ENCODE results near the gene WDR45.
A peak's percentile ranks its signal among the peaks of the same experiment; 100 is the strongest.

WDR45 gene

DNA sequence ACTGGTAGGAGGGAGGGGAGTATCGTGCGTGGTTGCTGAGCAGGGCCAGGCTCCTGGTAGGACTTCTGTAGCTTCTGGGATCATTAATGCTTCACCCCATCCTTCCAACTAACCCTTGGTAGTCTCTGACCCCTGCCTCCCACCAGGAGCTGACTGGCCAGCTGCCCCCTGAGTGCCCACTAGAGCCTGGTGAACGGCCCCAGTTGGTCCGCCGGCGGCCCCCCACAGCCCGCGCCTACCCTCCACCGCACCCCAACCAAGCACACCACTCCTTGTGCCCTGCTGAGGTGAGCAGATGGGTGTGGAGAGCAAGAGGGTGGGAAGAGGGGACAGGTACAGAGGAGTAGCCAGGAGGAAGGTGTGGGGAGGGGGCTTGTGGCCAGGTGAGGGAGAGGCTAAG, 16.0 kb downstream of the WDR45 start:
- no peak overlapping the region for H3K4me3 ChIP-seq (ENCODE audit: low read depth, low read length)
- no peak for TF ChIP-seq CTCF (IDR thresholded peaks at IDR 0.05)
- H3K9me3 ChIP-seq (ENCODE audit: control insufficient read depth, low read length) = no peaks in the 10 kb centered on the region
- H3K4me2 ChIP-seq (ENCODE audit: low read length) = no peak overlapping the region
- H3K27me3 ChIP-seq (ENCODE audit: control insufficient read depth, insufficient read depth, low read length) = no peaks in the 10 kb centered on the region
- no peak overlapping the region for H3K9ac ChIP-seq
- no peaks in the 10 kb centered on the region for H3K4me1 ChIP-seq
- H3K27ac ChIP-seq = no peak overlapping the region
- H3K79me2 ChIP-seq = peaks cover 10% of the 10 kb centered on the region
- H2AFZ ChIP-seq = no peak overlapping the region
- H3K36me3 ChIP-seq (ENCODE audit: control insufficient read depth, insufficient read depth, low read length) = no peaks in the 10 kb centered on the region

DNA sequence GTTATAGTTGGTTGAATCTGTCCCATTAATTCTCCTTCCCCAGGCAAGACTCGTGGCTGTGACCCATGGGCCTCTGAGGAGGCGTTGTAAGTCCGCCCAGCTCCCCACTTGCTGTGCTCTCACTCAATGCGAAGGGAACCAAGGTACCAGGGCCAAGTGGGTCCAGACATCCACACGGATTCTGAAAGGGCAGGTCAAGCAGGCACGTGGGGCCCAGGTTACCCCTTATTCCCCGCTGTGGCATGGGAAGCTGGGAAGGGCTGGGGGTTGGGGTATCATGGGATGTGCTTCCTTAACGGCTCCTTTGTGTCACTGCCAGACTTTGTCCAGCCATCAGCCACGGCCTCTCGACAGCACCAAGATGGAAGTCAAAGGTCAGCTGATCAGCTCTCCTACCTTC, 17.8 kb downstream of the WDR45 start:
- H3K9ac ChIP-seq = no peak overlapping the region
- no peak overlapping the region for H3K4me3 ChIP-seq (ENCODE audit: low read depth, low read length)
- H3K79me2 ChIP-seq = peaks cover 10% of the 10 kb centered on the region
- no peaks in the 10 kb centered on the region for H3K27me3 ChIP-seq (ENCODE audit: control insufficient read depth, insufficient read depth, low read length)
- no peaks in the 10 kb centered on the region for H3K9me3 ChIP-seq (ENCODE audit: control insufficient read depth, low read length)
- no peak overlapping the region for H2AFZ ChIP-seq
- no peaks in the 10 kb centered on the region for H3K4me1 ChIP-seq
- H3K27ac ChIP-seq = no peak overlapping the region
- no peak for TF ChIP-seq CTCF (IDR thresholded peaks at IDR 0.05)
- H3K4me2 ChIP-seq (ENCODE audit: low read length) = no peak overlapping the region
- no peaks in the 10 kb centered on the region for H3K36me3 ChIP-seq (ENCODE audit: control insufficient read depth, insufficient read depth, low read length)

DNA sequence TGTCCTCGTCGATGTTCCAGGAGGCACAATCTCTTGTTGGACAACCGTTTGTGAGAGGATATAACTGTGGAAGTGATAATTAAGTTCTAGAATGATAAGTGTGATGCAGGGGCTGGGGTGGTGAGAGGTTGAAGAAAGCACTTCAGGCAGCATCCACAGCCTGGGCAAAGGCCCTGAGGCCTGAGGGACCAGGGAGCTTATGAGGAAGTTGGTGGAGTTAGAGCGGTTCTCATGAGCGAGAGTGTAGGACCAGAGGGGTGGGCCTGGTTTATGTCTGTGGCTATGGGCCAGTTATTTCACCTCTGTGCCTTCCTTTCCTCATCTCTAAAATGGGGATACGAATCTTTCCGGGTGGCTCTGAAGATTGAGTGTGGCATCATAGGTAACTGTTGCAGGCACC, 18.2 kb downstream of the WDR45 start:
- Histone ChIP-seq H2AFZ (no peak overlapping the region), H3K36me3 (ENCODE audit: control insufficient read depth, insufficient read depth, low read length) (no peaks in the 10 kb centered on the region), H3K9me3 (ENCODE audit: control insufficient read depth, low read length) (no peaks in the 10 kb centered on the region), H3K79me2 (peaks cover 10% of the 10 kb centered on the region), H3K27me3 (ENCODE audit: control insufficient read depth, insufficient read depth, low read length) (no peaks in the 10 kb centered on the region), H3K4me1 (no peaks in the 10 kb centered on the region), H3K4me3 (ENCODE audit: low read depth, low read length) (no peak overlapping the region), H3K27ac (no peak overlapping the region), H3K4me2 (ENCODE audit: low read length) (no peak overlapping the region), H3K9ac (no peak overlapping the region)
- TF ChIP-seq CTCF (IDR thresholded peaks at IDR 0.05) = no peak

DNA sequence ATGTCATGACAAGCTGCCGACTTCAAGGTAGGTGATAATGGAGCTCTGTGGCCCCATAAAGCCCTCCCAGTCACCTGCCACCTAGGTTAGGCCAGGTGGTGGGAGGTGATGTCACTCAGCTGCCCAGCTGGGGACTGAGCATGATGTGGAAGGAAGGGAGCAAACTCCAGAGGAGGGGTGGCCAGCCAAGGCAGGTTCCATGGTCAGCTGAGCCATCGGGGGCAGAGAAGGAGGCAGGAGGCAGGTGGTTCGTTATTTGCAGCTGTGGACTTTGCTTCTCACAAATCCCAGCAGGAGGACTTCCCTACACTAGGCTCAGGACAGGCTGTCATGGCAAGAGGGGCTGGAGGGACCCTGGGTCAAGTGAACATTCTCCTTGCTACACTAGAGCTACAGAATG, 18.8 kb downstream of the WDR45 start:
- Histone ChIP-seq H3K4me2 (ENCODE audit: low read length) (no peak overlapping the region), H3K9ac (no peak overlapping the region), H2AFZ (no peak overlapping the region), H3K27ac (no peak overlapping the region), H3K9me3 (ENCODE audit: control insufficient read depth, low read length) (no peaks in the 10 kb centered on the region), H3K79me2 (peaks cover 10% of the 10 kb centered on the region), H3K4me1 (no peaks in the 10 kb centered on the region), H3K36me3 (ENCODE audit: control insufficient read depth, insufficient read depth, low read length) (no peaks in the 10 kb centered on the region), H3K27me3 (ENCODE audit: control insufficient read depth, insufficient read depth, low read length) (no peaks in the 10 kb centered on the region), H3K4me3 (ENCODE audit: low read depth, low read length) (no peak overlapping the region)
- no peak for TF ChIP-seq CTCF (IDR thresholded peaks at IDR 0.05)

GRCh38 chrX:49059681-49060085, 20.0 kb downstream of the WDR45 start:
- Histone ChIP-seq H3K4me3 (ENCODE audit: low read depth, low read length) (peak overlapping the region; percentile 59), H2AFZ (no peak overlapping the region), H3K79me2 (peaks cover 10% of the 10 kb centered on the region), H3K4me1 (no peaks in the 10 kb centered on the region), H3K9me3 (ENCODE audit: control insufficient read depth, low read length) (no peaks in the 10 kb centered on the region), H3K9ac (no peak overlapping the region), H3K27ac (peak overlapping the region; percentile 78), H3K36me3 (ENCODE audit: control insufficient read depth, insufficient read depth, low read length) (no peaks in the 10 kb centered on the region), H3K4me2 (ENCODE audit: low read length) (peak overlapping the region; percentile 67), H3K27me3 (ENCODE audit: control insufficient read depth, insufficient read depth, low read length) (no peaks in the 10 kb centered on the region)
- no peak for TF ChIP-seq CTCF (IDR thresholded peaks at IDR 0.05)
